ENCODE measurements around the gene BBS9.

The BBS9 gene

DNA sequence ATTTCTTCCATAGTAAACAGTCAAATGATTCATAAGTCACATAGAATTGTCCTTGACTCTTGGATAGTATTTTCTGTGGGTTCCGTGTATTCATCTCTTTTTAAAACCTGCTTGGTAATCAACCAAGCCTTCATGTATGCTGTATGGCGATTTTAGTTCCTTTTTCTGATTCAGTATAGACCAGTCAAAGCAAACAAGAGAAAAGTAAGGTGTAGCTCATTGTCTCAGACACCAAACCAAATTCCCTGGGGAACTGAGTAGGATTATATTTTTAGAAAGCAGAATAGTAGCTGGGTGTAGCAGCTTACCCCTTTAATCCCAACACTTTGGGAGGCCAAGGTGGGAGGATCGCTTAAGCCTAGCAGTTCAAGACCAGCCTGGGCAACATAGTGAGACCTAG lies 240.5 kb downstream of the BBS9 start:
- no peak for DNase-seq (ENCODE audit: low spot score)

DNA sequence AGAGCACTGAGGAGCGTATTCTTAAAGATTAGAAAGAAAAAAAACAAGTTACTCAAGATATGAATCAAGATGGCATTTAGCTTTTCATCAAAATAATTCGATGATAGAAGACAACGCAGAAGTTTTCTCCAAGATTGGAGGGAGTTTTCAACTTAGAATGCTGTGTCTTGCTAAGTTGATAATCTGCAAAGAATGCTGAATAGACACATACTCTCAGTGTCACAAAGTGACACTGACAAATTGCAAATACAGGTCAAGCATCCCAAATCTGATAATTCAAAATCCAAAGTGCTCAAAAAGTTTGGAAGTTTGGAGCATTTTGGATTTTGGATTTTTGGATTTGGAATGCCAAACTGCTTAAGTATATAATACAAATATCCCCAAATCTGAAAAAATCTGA lies 243.8 kb downstream of the BBS9 start:
- no peak for DNase-seq (ENCODE audit: low spot score)

DNA sequence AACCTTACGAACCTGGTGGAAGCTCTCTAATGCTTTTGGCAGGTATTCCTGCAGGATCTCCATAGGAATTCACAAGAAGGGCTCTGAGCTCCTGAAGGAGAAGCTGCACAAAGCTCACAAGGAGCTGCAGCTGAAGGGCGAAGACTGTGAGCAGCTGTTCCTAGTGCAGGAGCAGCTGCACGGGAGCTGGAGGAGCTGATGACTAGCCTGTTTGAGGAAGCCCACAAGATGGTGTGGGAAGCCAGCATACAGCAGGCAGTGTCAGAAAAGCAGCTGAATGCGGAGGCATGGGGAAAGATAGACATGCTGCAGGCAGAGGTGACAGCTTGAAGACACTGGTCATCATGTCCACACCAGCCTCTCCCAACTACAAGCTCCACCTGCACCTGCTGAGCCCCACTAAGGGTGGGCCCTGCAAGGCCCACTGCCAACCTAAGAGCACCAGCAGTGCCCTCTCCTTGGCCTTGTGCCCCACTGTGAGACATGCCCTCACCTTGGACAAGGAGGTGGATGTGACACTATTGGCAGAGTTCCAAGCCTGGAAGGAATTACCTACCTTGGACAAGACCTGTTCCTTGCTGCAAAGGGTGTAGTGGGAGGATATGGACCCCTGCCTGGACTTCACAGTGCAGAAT lies 250.6 kb downstream of the BBS9 start:
- DNase-seq (ENCODE audit: low spot score) = no peak

DNA sequence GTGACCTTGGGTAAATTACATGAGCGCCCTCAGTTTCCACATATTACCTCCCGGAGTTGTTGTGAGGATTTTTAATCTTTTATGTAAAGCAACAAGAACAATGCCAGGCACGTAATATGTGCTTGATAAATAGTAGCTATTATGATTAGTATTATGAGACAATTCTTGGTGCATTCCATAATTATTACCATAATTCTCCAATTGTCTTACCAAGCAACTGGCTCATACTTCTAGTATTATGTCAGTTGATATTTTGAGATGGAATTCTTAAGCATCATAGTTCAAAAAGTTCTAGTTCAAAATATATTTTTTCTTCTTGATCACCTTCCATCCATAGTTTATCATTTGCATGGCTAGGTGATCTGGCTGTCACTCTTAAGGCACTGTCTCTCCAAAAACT lies 259.0 kb downstream of the BBS9 start:
- no peak for DNase-seq (ENCODE audit: low spot score)

DNA sequence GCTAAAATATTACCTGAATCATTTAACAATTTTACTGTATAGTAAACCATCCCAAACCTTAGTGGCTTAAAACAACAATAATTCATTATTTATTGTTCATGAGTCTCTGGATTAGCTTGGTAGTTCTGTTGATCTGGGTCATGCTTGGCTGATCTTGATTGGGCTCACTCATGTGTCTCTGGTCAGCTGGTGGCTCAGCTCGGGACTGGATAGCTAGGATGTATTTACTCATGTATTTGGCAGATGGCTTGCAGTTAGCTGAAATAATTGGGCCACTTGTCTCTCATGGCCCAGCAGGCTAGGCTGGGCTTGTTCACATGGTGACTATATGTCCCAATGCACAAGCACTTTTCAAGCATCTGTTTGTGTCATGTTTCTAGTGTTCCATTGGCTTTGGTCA lies 262.8 kb downstream of the BBS9 start:
- no peak for DNase-seq (ENCODE audit: low spot score)

DNA sequence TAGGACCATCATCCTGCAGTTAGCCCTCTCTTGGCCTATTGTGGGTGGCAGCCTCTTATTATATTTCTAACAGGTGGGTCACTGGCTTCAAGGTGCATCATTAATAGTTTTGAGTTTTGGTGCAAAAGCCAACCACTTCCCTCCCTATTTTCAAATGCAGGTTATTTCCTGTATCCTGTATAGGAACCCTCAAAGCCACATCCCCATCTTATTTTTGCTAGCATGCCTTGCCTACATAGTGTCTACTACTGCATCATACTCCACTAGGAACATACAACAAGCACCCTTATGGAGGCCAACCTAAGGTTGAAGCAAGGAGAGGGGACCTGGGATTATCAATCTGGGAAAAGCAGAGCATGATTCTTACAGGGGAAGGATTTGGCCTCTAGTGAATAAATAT lies 264.4 kb downstream of the BBS9 start:
- DNase-seq (ENCODE audit: low spot score) = no peak

DNA sequence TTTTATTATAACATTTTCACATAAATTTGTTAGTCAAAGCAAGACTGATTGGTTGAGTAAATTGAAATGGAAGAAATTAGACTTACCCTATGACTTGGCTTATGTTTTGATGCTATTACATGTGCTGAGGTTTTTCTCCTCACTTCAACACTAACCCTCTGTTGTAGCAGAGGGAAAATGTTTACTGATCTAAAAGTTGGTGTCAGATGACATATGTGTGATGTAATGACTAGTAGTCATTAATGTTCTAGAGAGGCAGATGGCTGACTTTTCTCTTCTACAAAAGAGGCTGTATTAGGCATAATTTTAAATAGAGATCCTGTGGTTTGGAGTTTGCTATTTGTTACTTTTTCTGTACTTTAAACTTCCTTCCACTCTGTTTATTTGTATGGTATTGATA lies 266.0 kb downstream of the BBS9 start:
- DNase-seq (ENCODE audit: low spot score) = no peak

DNA sequence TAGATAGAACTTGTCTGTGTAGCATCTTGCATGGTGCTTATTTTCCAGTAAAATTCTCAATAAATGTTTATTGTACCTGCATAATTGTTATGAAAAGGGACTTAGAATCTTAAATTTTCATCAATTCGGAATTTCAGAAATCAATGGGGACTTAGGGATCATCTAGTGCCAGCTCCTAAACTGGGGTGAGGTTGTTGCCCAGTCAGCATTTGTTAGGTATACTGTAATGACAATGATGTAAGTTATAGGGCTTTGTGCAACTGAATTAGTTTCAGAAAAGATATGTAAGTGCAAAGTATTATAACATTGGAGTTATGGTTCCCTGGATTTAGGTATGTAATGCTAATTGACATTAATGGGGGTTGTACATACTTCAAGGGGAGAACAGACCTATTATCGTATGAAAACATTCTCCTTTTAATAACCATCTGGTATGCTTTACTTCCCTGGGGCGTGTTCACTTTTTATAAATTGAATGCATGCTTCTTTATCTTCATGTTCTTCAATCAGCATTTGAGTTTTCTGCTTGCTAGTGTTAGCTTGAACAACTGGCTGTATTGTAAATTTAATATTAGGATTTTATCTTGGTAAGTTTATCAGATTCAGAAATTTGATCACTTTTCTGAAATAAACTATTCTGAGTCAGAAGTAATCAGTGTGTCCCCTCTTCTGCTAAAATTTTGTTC lies 270.3 kb downstream of the BBS9 start:
- DNase-seq (ENCODE audit: low spot score) = no peak

DNA sequence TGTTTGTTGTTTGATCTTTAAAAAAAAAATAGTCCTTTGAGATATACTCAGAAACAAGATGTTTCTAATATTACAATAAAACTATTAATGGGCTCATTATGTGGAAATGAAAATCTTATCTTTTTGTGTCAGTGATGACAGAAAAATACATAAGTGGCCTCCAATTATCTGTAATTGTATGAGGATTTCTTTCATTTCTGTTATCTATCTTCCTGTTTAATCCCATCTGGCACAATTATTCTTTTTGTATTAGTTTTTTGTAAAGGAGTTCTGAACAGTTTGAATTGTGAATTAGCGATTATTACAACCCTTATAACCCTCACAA lies 270.8 kb downstream of the BBS9 start:
- no peak for DNase-seq (ENCODE audit: low spot score)

DNA sequence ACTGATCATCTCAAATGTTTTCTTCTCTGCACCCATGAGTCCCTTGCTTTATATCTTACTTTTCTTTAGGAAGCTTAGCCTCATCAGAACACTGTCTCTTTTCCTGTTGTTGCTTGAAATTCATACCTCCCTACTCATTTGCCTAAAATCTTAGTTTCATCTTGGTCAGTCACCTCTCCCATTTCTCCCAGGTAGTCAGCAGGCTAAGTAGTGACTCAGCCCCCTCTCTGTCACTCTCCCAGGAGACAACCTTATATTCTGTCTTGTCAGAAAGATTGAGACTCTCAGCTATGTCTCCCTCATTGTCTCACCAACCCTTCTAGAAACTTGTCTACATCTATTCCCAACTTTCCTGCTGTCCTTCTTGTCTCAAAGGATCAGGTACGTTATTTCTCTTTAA lies 280.9 kb downstream of the BBS9 start:
- no peak for DNase-seq (ENCODE audit: low spot score)

DNA sequence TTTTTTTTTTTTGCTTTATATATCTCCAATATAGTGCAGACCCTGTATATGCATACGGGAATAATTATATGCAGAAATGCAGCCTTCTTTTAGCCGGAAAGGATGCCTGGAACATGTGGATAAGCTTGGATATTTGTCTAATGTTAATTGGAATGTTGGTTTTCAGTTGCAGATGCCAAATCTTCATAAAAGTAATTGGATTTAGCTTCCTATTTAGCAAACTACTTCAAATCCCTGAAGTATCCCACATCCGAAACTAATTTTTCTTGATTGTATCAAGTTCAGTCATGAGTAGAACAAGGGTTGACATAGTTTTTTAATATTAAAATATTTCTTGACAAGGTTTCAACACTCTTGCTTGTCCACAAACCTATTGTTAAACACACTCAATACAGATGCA lies 281.7 kb downstream of the BBS9 start:
- no peak for DNase-seq (ENCODE audit: low spot score)

DNA sequence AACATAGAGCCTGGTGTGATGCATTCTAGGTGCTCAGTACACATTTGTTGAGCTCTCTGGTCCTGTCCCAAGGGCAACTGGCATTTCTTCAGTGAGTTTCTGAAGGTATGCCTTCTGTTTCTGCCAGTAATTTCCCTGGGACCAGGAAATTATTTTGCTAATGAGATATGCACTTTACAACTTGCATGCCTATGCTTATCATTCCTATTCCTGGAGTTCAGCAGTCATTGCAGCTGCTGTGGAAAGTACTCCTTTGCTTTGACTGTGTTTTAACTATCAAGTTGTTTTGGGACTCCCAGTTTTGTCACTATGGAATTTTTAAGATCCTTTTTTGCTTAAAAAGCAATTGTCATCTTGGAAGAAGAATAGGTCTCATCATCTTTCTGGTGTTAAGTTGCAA lies 283.0 kb downstream of the BBS9 start:
- no peak for DNase-seq (ENCODE audit: low spot score)

DNA sequence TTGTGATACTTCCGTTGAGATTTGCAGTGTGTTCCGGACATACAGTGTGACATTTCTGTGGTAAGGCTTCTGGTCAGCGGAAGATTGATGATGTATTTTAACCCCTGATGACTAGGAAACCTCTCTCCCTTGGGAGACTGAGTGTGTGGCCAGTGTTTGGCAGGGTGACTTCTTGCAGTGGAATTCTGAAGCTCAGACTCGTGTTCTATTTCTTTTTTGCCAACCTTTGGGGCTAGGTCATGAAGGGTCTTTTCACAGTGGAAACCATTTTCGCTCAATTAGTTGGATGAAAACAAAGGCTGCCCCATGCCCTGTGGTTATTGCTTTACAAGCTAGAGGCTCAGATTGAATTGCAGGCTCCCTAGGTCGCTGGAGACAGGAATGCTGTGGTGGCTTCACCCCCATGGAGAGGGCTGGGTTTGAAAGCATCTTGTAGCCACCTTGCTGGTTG lies 288.9 kb downstream of the BBS9 start:
- no peak for DNase-seq (ENCODE audit: low spot score)

DNA sequence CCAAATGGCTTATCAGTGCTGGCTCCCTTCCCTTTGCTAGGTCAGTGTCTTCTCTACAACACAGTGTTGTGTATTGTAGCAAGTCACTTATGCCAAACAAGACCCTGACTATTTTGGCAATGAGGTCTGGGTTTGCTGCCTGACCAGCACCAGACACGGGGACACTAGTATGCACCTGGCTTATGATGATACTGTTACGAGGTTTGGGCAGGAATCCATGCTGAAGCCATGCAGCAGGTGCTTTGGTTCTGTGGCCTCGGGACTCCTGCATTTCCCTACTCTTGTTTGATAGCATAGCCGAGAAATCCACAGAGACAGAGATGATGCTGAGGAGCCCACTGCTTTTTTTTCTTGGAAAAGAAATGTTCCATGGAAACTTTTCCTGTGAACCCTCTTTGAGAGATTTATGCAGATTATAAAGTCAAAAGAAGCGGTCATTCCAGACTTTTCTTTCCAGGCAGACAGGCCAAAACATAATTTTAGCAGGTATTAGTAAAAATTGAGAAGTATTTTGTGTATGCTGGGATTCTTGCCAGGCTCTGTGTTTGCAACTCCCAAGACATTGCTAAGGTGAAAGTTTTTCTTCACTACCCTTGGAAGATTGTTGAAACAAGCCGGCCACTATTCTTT lies 291.1 kb downstream of the BBS9 start:
- DNase-seq (ENCODE audit: low spot score) = no peak

DNA sequence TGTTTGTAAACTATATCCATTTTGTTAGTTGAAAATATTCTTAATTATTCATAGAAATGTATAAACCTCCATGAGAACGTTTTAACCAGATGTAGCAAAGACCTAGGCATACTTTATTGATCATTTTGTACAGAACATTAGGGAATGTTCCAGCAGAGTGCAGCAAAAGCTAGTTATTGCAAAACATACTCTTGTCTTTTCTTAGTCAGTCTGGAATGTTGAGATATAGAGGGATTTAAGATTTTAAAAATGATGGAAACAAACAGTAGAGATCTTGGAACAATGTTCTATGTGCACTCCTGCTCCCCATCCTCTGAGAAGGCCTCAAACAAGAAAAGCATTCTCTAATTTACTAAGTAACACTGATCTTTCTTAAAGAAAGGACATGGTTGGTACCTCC lies 292.1 kb downstream of the BBS9 start:
- no peak for DNase-seq (ENCODE audit: low spot score)

DNA sequence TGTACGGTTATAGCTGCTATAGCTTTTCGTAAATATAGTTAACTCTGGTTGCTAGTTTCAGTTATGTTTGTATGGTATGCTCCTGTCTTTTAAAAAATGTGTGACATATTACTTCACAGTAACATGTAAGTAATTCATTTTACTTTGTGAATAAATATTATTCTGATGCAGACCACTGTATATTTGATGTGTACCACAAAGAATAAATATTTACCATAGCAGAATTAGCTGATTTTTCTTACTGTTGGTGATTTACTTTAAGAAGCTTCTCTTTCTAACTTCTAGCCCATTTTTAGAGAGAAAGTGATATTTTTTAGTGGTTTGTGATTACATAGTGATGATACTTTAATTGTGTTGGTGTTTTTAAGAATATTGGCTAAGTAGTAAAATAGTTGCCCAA lies 292.8 kb downstream of the BBS9 start:
- no peak for DNase-seq (ENCODE audit: low spot score)

DNA sequence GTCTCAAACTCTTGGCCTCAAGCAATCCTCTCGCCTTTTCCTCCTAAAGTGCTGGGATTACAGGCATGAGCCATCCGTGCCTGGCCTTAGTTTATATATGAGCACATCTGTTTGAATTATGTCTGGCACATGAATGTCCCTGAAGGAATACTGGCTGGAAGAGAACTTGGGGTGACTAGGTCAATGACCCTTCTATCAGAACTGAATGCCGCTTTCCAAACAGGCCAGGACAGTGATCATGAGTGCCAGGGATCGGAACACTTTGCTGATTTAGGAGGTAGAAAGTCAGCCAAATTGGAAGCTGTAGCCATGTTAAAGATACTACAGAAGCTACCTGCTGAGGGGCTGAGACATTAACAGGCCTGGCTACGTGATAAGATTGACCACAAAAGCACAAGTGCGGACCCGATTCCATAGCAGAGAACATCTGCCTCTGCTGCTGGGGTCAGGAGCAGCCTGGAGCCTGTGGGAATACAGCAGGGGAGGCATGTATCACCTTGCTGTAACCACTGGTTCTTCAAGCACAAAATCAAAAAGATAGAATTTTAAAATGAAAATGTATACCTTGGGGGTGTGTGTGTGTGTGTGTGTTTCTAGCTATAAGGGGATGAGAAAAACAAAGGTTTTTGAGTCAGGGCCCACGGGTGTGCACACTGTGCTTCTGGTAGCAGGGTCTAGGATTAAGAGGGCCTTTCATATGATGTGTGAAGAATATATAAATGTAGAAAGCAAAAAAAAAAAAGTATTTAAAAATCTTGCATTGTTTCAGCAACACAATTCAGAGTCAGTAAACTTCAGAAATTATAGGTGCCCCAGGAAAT lies 293.7 kb downstream of the BBS9 start:
- no peak for DNase-seq (ENCODE audit: low spot score)

DNA sequence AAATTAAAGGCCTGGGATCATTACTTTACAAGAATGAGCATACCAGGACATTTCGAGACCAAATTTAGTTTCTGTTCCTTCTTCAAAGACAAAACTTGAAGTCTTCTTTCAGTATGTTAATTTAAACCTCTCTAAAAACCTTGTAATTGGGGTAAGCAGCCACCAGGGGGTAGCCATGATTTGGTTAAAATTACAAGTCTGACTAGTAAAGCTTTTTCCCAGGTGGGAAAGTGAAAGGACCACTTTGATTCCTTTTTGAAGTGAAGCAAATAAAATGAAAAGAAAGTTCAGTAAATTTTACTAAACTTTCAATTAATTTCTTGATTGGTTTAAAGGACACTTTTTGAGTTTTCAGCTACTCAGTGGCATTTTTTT lies 294.3 kb downstream of the BBS9 start:
- peak; percentile 36 for DNase-seq (ENCODE audit: low spot score)

DNA sequence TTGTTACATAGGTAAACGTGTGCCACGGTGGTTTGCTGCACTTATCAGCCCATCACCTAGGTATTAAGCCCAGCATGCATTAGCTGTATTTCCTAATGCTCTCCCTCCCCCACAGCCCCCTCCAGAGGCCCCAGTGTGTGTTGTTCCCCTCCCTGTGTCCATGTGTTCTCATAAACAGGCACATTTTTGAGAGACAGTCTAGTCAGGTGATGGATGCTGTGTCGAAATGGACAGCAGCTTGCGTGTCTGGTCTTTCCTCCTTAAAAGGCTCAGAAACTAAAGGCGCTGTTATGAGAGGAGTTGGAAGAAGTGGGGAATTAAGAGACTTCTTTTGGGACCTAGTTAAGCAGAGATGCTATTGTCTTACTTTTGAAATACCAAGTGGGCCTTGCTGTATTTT lies 296.0 kb downstream of the BBS9 start:
- DNase-seq (ENCODE audit: low spot score) = no peak

DNA sequence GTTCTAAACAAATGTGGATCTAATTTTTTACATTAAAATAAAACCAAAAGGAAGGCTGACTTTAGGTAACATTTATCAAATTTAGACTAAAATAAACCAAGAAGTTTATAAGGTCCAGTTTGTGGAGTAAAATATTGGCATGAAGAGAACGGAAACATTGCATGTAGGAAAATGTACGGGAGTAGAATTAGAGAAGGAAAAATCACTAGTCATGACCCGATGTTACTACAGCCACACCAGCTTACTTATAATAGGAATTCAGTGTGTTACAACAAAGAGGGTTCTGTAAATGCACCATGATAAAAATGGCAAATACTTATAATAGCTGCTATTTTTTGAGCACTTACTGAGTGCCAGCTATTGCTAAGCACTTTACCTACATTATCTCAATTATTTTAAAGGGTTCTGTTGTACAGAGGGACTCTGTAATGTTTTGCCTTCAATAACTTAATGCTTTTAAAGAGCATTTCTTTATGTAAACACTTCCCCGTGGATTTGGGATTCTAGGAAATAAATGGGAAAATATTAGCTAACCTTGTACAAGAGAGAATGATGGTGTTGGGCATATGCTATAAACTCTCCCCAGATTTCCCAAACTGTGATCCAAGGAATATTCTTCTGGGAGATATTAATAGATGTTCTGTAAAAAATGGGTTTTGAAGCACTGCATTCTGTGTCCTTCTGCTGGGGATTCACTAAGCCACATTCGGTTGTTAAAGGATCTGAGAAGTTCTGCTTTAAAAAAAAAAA lies 296.7 kb downstream of the BBS9 start:
- DNase-seq (ENCODE audit: low spot score) = no peak

DNA sequence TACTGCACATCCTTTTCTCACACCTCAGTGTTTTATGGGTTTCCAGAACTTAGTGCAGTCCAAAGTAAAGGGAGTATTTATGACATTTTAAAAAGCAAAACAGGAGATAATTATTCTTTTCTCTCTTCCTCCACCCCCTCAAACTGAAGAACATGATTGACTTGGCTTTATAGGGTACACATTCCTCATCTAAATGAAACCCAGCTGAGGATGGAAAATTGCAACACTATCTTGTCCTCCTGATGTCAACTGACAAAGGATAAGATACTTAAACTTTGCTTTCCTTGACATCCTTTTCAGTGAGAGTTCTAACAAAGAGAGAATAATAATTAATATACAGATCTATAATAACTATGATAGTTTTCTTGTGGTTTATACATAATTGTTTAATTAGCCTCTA lies 299.1 kb downstream of the BBS9 start:
- no peak for DNase-seq (ENCODE audit: low spot score)

DNA sequence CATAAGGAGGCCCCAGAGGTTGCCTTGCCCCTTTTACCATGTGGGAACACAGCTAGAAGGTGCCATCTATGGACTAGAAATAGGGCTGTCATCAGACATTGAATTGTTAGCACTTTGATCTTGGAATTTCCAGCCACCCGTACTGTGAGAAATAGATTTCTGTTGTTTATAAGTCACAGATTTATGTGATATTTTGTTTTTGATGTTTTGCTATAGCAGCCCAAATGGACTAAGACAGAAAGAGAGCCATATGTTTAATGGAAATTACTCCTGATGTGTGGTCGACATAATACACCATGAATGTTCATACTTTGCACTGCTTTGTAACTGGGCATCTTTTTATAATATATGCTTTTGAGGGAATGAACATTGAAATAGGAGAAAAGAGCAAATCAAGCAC lies 302.2 kb downstream of the BBS9 start:
- DNase-seq (ENCODE audit: low spot score) = no peak
